ENCODE data around the gene PTPN7.

DNA sequence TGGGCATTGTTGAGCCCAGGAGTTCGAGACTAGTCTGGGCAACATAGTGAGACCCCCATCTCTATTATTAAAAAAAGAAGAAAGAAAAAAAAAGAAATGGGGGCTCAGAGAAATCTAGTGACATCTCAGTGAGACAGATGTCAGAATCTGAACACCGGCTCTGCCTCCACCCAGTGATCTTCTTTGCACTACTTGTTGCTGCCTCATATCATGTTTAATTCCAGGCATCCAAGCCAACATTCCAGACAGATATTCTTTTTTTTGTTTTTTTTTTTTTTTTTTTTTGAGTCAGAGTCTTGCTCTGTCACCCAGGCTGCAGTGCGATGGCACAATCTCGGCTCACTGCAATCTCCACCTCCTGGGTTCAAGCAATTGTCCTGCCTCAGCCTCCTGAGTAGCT, 10.8 kb downstream of the PTPN7 start:
- no peak for TF ChIP-seq YY1 (IDR thresholded peaks at IDR 0.05; ENCODE audit: low read depth)
- no peak for TF ChIP-seq POLR2AphosphoS5 (IDR thresholded peaks at IDR 0.05; ENCODE audit: low read depth, low read length)
- TF ChIP-seq NFIC (IDR thresholded peaks at IDR 0.05; ENCODE audit: borderline replicate concordance), result no peak
- TF ChIP-seq, protein P1, sequence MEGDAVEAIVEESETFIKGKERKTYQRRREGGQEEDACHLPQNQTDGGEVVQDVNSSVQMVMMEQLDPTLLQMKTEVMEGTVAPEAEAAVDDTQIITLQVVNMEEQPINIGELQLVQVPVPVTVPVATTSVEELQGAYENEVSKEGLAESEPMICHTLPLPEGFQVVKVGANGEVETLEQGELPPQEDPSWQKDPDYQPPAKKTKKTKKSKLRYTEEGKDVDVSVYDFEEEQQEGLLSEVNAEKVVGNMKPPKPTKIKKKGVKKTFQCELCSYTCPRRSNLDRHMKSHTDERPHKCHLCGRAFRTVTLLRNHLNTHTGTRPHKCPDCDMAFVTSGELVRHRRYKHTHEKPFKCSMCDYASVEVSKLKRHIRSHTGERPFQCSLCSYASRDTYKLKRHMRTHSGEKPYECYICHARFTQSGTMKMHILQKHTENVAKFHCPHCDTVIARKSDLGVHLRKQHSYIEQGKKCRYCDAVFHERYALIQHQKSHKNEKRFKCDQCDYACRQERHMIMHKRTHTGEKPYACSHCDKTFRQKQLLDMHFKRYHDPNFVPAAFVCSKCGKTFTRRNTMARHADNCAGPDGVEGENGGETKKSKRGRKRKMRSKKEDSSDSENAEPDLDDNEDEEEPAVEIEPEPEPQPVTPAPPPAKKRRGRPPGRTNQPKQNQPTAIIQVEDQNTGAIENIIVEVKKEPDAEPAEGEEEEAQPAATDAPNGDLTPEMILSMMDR (IDR thresholded peaks at IDR 0.05), result no peak
- TF ChIP-seq RAD21 (IDR thresholded peaks at IDR 0.05; ENCODE audit: low read length), result no peak
- TF ChIP-seq EP300 (IDR thresholded peaks at IDR 0.05; ENCODE audit: borderline replicate concordance in 1 of 2, low read depth in 1 of 2, low read length in 1 of 2), result no peak
- TF ChIP-seq TEAD4 (IDR thresholded peaks at IDR 0.05; ENCODE audit: borderline replicate concordance, insufficient read depth), result no peak
- TF ChIP-seq TAF1 (IDR thresholded peaks at IDR 0.05; ENCODE audit: borderline replicate concordance, low read depth, low read length), result no peak
- TF ChIP-seq RCOR1 (IDR thresholded peaks at IDR 0.05; ENCODE audit: low read length), result no peak
- TF ChIP-seq EZH2phosphoT487 (IDR thresholded peaks at IDR 0.05; ENCODE audit: borderline replicate concordance, low read depth), result no peak
- no peak for TF ChIP-seq GABPA (IDR thresholded peaks at IDR 0.05; ENCODE audit: low read depth)
- no peak for TF ChIP-seq JUND (IDR thresholded peaks at IDR 0.05)
- TF ChIP-seq GATA2 (CRISPR knock-in tag; IDR thresholded peaks at IDR 0.05), result no peak
- TF ChIP-seq, protein P2, sequence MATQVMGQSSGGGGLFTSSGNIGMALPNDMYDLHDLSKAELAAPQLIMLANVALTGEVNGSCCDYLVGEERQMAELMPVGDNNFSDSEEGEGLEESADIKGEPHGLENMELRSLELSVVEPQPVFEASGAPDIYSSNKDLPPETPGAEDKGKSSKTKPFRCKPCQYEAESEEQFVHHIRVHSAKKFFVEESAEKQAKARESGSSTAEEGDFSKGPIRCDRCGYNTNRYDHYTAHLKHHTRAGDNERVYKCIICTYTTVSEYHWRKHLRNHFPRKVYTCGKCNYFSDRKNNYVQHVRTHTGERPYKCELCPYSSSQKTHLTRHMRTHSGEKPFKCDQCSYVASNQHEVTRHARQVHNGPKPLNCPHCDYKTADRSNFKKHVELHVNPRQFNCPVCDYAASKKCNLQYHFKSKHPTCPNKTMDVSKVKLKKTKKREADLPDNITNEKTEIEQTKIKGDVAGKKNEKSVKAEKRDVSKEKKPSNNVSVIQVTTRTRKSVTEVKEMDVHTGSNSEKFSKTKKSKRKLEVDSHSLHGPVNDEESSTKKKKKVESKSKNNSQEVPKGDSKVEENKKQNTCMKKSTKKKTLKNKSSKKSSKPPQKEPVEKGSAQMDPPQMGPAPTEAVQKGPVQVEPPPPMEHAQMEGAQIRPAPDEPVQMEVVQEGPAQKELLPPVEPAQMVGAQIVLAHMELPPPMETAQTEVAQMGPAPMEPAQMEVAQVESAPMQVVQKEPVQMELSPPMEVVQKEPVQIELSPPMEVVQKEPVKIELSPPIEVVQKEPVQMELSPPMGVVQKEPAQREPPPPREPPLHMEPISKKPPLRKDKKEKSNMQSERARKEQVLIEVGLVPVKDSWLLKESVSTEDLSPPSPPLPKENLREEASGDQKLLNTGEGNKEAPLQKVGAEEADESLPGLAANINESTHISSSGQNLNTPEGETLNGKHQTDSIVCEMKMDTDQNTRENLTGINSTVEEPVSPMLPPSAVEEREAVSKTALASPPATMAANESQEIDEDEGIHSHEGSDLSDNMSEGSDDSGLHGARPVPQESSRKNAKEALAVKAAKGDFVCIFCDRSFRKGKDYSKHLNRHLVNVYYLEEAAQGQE (IDR thresholded peaks at IDR 0.05; ENCODE audit: low read depth, low read length), result no peak
